HFF-Myc (cell line): ENCODE data around the gene IFT122.

Source experiments
- DNase-seq: peaks from one replicate; pipeline ENCODE4 v3.0.0-alpha.2; 2011; ENCODE audit warnings: low read depth; ENCODE audit errors: extremely low read depth
- H3K4me3 ChIP-seq: replicated peaks from 2 replicates; pipeline ENCODE4 v1.5.1; 2011; ENCODE audit warnings: low read depth, mild to moderate bottlenecking, control low read depth, low read length
- TF ChIP-seq, protein P1 (sequence below): IDR thresholded peaks from 2 replicates; pipeline ENCODE4 v1.5.1; 2012; ENCODE audit warnings: mild to moderate bottlenecking, low read depth, low read length, control low read depth; ENCODE audit errors: missing control alignments

The IFT122 gene

DNA sequence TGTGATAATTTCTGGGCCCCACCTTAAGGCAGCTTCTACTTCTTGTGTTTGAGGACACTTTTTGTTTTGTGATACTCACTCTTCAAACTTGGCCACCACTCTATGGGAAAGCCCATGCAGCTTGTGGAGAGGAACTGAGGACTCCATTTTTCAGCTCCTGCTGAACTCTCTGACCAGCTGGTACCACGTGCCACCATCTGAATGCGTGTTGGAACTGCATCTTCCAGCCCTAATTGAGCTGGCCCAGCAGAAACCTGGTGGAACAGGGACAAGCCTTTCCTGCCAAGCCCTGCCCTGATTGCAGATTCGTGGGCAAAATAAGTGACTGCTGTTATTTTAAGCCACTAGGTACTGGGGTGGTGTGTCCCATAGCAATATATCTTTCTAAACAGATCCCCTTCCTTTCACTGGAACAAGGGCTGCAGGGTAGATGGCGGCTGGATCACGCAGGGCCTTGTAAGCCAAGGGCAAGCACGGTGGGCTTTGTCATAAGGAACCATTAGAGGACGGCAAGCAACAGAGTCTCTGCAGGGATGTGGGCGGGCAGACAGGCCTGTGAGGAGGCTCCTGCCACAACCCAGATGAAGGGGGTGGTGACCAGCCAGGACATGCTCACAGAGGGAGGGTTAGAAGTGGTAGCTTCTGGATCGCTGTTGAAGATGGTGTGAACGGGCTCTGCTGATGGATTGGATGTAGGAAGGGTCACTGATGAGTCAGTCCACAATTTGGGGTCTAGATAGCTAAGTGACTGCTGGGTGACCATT is 112.4 kb downstream of the IFT122 start:
- DNase-seq = no peak
- TF ChIP-seq, protein P1, sequence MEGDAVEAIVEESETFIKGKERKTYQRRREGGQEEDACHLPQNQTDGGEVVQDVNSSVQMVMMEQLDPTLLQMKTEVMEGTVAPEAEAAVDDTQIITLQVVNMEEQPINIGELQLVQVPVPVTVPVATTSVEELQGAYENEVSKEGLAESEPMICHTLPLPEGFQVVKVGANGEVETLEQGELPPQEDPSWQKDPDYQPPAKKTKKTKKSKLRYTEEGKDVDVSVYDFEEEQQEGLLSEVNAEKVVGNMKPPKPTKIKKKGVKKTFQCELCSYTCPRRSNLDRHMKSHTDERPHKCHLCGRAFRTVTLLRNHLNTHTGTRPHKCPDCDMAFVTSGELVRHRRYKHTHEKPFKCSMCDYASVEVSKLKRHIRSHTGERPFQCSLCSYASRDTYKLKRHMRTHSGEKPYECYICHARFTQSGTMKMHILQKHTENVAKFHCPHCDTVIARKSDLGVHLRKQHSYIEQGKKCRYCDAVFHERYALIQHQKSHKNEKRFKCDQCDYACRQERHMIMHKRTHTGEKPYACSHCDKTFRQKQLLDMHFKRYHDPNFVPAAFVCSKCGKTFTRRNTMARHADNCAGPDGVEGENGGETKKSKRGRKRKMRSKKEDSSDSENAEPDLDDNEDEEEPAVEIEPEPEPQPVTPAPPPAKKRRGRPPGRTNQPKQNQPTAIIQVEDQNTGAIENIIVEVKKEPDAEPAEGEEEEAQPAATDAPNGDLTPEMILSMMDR = no peak
- H3K4me3 ChIP-seq = no peak overlapping the region

DNA sequence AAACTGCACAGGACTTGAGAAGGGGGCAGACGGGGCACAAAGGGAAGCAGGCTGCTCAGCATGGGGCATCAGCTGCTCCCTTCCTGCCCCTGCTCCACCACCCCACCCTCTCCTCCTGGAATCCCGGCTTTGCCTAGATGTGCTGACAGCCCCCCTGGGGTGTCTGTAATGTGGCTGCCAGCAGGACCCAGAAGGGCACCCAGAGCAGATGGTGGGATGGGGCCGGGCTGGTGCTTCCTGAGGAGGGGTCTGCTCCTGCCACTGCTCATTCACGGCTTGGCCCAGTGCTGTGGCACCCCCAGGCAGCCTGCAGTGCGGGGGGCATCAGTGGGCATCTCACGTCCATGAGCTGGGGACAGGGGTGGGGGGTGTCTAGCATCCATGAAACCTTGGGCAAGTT is 113.1 kb downstream of the IFT122 start:
- H3K4me3 ChIP-seq = no peak overlapping the region
- no peak for DNase-seq
- TF ChIP-seq, protein P1 = no peak

DNA sequence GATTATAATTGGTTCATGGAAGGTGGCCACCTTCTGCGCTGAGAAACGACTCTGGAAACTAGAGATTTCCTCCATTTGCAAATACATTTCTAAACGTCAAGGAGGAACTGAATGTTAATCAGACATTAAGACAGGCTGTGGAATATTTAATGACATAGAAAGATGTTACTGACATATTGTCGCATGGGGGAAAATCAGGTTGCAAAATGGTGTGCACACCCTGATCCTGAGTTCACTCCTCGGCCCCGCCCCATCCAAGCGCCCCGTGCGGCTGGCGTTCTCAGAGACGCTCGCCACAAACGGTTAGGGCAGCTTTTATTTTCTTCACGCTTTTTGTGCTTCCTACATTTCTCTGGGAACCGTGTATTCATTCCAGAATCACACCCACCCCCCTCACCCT is 113.7 kb downstream of the IFT122 start:
- TF ChIP-seq, protein P1 = no peak
- no peak overlapping the region for H3K4me3 ChIP-seq
- DNase-seq = no peak

DNA sequence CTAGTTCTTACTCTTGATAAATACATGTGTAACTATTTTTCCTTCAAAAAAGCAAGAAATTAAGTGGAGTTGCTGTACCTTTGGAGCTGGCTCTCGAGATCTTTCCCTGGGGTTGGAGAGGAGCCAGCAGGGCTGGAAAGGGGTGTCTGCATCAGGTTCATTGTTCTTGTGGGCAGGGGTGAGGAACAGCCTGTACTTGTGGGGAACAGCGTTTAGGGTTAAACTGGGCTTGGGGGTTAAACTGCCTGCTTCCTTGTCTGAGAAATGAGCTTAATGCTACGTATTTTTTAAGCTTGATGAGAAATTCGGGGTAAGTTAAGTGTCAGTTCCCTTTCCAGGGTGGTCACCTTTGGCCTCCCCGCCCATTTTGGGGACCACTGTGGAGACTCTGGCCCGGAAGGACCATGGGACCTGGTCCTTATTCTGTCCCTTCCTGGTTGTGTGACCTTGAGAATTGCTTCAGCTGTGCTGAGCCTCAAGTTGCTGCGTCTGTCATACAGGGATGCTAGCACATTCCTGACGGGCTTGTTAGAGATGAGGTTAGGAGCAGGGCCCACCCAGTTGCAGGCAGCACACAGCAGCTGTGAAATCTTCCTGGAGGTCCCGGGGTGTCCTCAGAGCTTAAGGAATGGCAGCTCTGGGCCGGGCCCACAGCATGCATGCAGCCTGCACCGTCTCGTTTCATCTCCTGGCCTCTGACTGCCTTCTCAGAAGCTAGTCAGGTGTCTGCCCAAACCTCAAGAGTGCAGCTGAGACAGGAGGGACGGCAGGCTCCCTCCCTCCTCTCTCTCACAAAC is 114.5 kb downstream of the IFT122 start:
- no peak for DNase-seq
- H3K4me3 ChIP-seq = no peak overlapping the region
- TF ChIP-seq, protein P1 = no peak

DNA sequence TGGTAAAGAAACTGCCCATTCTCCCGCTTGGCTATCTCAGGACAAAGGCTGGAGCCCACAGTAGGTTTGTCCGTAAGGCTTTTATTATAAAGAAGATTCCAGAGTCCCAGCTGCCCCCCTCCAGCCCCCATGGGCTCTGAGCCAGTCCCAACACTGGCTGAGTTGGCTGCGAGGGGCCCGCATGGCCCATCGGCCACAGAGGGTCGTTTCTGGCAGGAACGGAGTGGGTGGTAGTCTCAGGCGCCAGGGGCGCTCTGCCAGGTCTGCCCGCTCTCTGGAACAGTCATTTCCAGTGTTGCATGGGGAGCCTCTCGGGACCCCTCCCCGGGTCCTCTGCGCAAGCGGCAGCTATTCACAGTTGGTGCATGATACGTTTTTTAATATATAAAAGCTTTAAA is 115.1 kb downstream of the IFT122 start:
- DNase-seq = no peak
- no peak overlapping the region for H3K4me3 ChIP-seq
- TF ChIP-seq, protein P1 = no peak

DNA sequence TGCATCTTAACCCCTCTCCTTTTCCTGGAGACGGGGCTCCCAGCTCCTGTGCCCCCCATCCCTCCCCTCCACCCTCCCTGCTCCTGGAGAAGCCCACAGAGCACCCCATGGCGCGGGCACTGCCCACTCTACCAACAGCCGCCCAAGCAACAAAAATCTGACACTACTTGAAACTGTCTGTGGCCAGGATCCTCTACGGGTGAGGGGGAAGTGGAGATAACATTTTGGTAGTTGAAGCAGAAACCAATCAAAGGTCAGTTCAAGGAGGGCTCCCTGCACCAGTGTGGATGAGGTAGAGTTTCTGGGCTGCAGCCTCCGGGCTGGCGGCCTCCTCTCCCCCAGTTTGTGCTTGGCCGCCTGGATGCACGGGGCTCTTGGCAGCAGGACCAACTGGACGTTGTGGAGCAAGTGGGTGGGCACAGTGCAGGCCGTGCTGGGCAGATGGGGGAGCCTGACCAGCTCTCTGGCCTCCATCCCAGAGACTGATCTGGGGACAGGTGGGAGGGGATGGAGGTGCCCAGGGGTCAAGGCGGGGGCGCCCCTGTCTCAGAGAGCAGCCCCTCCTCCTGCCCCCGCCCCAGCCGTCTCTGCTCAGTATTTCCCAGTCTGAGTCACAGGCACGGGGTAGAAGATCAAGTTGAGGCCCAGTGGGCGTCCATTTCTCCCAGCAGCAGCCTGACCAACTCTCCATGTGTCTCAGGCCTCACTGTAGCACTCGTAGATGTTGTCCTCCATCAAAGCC is 115.8 kb downstream of the IFT122 start:
- no peak overlapping the region for H3K4me3 ChIP-seq
- DNase-seq = no peak
- TF ChIP-seq, protein P1 = no peak
